A172 (cell line): Measurements from ENCODE around the gene AUTS2. TPM values are rescaled to one million over a fixed set of nuclear protein-coding genes. Genes with fewer than 3 reads are reported as not detected.

Experiments
- DNase-seq: peaks from one replicate; pipeline ENCODE4 v3.0.0-alpha.2; 2015; ENCODE audit warnings: low spot score
- total RNA-seq: library from RNA; depleted of rRNA; stranded (reverse); fragments of >200 nt; shearing (Covaris generic); gene quantifications from 2 replicates; pipeline ENCODE4 v1.2.3, GENCODE V29; 2014

AUTS2 gene
- total RNA-seq, 1 experiment from 2014 or later: 4.6 TPM

GRCh38 chr7:69889338-69889975, 291.2 kb downstream of the AUTS2 start:
- DNase-seq: no peak

- DNase-seq: no peak
Observed at GRCh38 chr7:69889976-69890351, 291.7 kb downstream of the AUTS2 start.

- no peak for DNase-seq
Observed at GRCh38 chr7:69892790-69893189, 294.5 kb downstream of the AUTS2 start.

- DNase-seq: no peak
Observed at GRCh38 chr7:69893906-69894305, 295.6 kb downstream of the AUTS2 start.

- DNase-seq: no peak
Observed at GRCh38 chr7:69895446-69895845, 297.2 kb downstream of the AUTS2 start.

GRCh38 chr7:69896121-69896520, 297.8 kb downstream of the AUTS2 start:
- no peak for DNase-seq

GRCh38 chr7:69898189-69898588, 299.9 kb downstream of the AUTS2 start:
- no peak for DNase-seq

GRCh38 chr7:69903410-69903809, 305.1 kb downstream of the AUTS2 start:
- DNase-seq: peak; percentile 69

- DNase-seq: peak; percentile 14
Observed at GRCh38 chr7:69906283-69906995, 308.2 kb downstream of the AUTS2 start.

GRCh38 chr7:69907720-69908119, 309.4 kb downstream of the AUTS2 start:
- no peak for DNase-seq

- no peak for DNase-seq
Observed at GRCh38 chr7:69908454-69908853, 310.2 kb downstream of the AUTS2 start.

- no peak for DNase-seq
Observed at GRCh38 chr7:69910150-69910549, 311.9 kb downstream of the AUTS2 start.

GRCh38 chr7:69911337-69911736, 313.1 kb downstream of the AUTS2 start:
- DNase-seq: no peak

GRCh38 chr7:69912141-69912540, 313.9 kb downstream of the AUTS2 start:
- DNase-seq: no peak

- no peak for DNase-seq
Observed at GRCh38 chr7:69912846-69913245, 314.6 kb downstream of the AUTS2 start.

GRCh38 chr7:69919426-69920111, 321.3 kb downstream of the AUTS2 start:
- DNase-seq: no peak

- no peak for DNase-seq
Observed at GRCh38 chr7:69920797-69921196, 322.5 kb downstream of the AUTS2 start.

- DNase-seq: no peak
Observed at GRCh38 chr7:69922026-69922803, 323.9 kb downstream of the AUTS2 start.

GRCh38 chr7:69927461-69927860, 329.2 kb downstream of the AUTS2 start:
- no peak for DNase-seq

GRCh38 chr7:69928621-69929020, 330.3 kb downstream of the AUTS2 start:
- DNase-seq: no peak

- no peak for DNase-seq
Observed at GRCh38 chr7:69929622-69930021, 331.3 kb downstream of the AUTS2 start.

- peak; percentile 37 for DNase-seq
Observed at GRCh38 chr7:69932034-69932628, 333.9 kb downstream of the AUTS2 start.
